K562 (cell line): Measurements from ENCODE around the gene CCDC78. TPM values are rescaled to one million over a fixed set of nuclear protein-coding genes. Genes with fewer than 3 reads are reported as not detected.

Source experiments
- ARID3B ChIP-seq: fragments of 250-450 bp; sonication (Bioruptor Pico); IDR thresholded peaks from 2 replicates; pipeline ENCODE4 v1.4.0; 2020; ENCODE audit warnings: borderline replicate concordance
- ATF7 ChIP-seq: fragments of 450-650 bp; IDR thresholded peaks from 2 replicates; pipeline ENCODE4 v1.7.1; 2014; ENCODE audit warnings: mild to moderate bottlenecking, moderate library complexity
- CC2D1A ChIP-seq: fragments of 450-650 bp; IDR thresholded peaks from 2 replicates; pipeline ENCODE4 v1.6.1; 2017; ENCODE audit warnings: mild to moderate bottlenecking
- CHAMP1 ChIP-seq: fragments of 450-650 bp; IDR thresholded peaks from 2 replicates; pipeline ENCODE4 v1.6.1; 2016; ENCODE audit warnings: mild to moderate bottlenecking
- FOXK1 ChIP-seq: sonication (generic); formaldehyde crosslinking; IDR thresholded peaks from 2 replicates; pipeline ENCODE4 v1.8.0; 2022; ENCODE audit warnings: missing genetic modification reagents, mild to moderate bottlenecking, borderline replicate concordance
- GTF2F1 ChIP-seq: IDR thresholded peaks from 2 replicates; pipeline ENCODE4 v1.6.1; 2011; ENCODE audit warnings: low read depth, low read length, improper control_type of control experiment
- HMGXB4 ChIP-seq: sonication (generic); formaldehyde crosslinking; IDR thresholded peaks from 2 replicates; pipeline ENCODE4 v1.8.1; 2023; ENCODE audit warnings: mild to moderate bottlenecking, missing genetic modification reagents
- MCM2 ChIP-seq: fragments of 450-650 bp; IDR thresholded peaks from 2 replicates; pipeline ENCODE4 v1.6.1; 2017; ENCODE audit warnings: low read depth, mild to moderate bottlenecking
- MNT ChIP-seq, 2 experiments: fragments of 450-650 bp; conservative IDR thresholded peaks; 2 replicates each; pipeline ENCODE4 v1.6.1; 2017; ENCODE audit warnings: mild to moderate bottlenecking in 2 of 2, moderate library complexity in 2 of 2
- THRAP3 ChIP-seq: fragments of 450-650 bp; IDR thresholded peaks from 2 replicates; pipeline ENCODE4 v1.6.1; 2016; ENCODE audit warnings: mild to moderate bottlenecking, inconsistent platforms, borderline replicate concordance
- ZNF395 ChIP-seq: fragments of 200-800 bp; sonication (Bioruptor generic); IDR thresholded peaks from 2 replicates; pipeline ENCODE4 v1.6.1; 2017; ENCODE audit warnings: missing genetic modification characterization, missing compliant biosample characterization
- polyA plus RNA-seq, 8 experiments: library from polyadenylated mRNA; depleted of rRNA in 4 of 8; stranded (reverse) in 5 of 8; unstranded in 3 of 8; fragments of >200 nt; fragmentation: Nextera tagmentation in 2 of 8; fragmentation: Illumina TruSeq in 1 of 8; extraction: Ambion mirVana in 2 of 8; extraction: Trizol in 1 of 8; gene quantifications; 2 replicates each; pipeline versions ENCODE4 v1.2.1 to v1.2.3, GENCODE V29; 2011 to 2014; ENCODE audit warnings: inconsistent platforms in 1 of 8, missing spikeins in 1 of 8
- total RNA-seq, 7 experiments: library from RNA; depleted of rRNA in 6 of 7; stranded (reverse); fragments of >200 nt in 6 of 7; fragmentation: Illumina TruSeq in 2 of 7; extraction: Trizol in 2 of 7; gene quantifications; 2 replicates each; pipeline versions ENCODE4 v1.2.1 to v1.2.3, GENCODE V29; 2011 to 2021; ENCODE audit warnings: low replicate concordance in 1 of 7
- TF ChIP-seq, protein P1 (sequence below): fragments of 250-450 bp; sonication (Bioruptor Pico); IDR thresholded peaks from 2 replicates; pipeline ENCODE4 v1.5.0; 2021; ENCODE audit warnings: mild to moderate bottlenecking, borderline replicate concordance

Gene CCDC78
- total and polyA plus RNA-seq, 9 of the 15 experiments (the other 6 are each of a cell fraction or from before 2014, with no cell fraction given), result 0.24 to 17.7 (median 2.9) TPM

DNA sequence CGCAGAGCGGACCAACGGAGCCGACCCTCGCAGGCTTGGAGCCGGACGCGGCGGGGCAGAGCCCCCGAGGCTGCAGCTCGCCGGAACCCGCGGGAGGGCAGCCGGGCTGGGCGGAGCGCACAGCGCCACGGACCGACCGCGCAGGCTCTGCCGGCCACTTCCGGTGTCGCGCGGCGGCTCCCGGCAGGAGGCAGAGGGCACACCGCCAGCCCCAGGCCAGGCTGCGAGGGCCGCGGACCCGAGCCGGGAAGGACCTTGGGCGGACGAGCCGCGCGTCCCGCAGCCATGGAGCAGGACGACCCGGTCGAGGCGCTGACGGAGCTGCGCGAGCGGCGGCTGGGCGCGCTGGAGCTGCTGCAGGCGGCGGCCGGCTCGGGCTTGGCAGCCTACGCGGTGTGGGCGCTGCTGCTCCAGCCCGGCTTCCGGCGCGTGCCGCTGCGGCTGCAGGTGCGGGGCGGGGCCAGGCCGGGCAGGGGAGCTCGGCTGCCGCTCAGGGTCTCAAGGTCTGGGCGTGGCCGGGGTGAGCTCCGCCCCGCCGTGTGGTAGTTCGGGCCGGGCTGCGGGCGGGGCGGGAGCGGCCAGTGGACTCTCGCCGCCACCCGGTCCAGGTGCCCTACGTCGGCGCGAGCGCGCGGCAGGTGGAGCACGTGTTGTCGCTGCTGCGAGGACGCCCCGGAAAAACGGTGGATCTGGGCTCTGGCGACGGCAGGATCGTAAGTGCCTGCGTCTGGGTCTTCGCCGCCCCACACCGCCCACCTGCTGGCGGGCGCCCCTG, 5.1 kb downstream of the CCDC78 start, which contains the start of gene ANTKMT (continued):
- TF ChIP-seq HMGXB4 (CRISPR knock-in tag), result peak; percentile 15; the same call in 1 of the 2 replicates
- TF ChIP-seq, protein P1, sequence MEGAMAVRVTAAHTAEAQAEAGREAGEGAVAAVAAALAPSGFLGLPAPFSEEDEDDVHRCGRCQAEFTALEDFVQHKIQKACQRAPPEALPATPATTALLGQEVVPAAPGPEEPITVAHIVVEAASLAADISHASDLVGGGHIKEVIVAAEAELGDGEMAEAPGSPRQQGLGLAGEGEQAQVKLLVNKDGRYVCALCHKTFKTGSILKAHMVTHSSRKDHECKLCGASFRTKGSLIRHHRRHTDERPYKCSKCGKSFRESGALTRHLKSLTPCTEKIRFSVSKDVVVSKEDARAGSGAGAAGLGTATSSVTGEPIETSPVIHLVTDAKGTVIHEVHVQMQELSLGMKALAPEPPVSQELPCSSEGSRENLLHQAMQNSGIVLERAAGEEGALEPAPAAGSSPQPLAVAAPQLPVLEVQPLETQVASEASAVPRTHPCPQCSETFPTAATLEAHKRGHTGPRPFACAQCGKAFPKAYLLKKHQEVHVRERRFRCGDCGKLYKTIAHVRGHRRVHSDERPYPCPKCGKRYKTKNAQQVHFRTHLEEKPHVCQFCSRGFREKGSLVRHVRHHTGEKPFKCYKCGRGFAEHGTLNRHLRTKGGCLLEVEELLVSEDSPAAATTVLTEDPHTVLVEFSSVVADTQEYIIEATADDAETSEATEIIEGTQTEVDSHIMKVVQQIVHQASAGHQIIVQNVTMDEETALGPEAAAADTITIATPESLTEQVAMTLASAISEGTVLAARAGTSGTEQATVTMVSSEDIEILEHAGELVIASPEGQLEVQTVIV, result peak; percentile 87
- TF ChIP-seq CC2D1A, result no peak
- no peak for TF ChIP-seq THRAP3
- TF ChIP-seq ZNF395 (CRISPR knock-in tag), result 0 out of 2 replicates have a peak, but pooled peaks have one; percentile 49
- no peak for TF ChIP-seq FOXK1 (CRISPR knock-in tag)
- TF ChIP-seq GTF2F1, result no peak; the same call in 1 of the 2 replicates
- peak; percentile 74 for TF ChIP-seq ATF7
- peak in 1 of 2 experiments; percentile 33; a peak in 3 of 4 replicates for TF ChIP-seq MNT (conservative IDR thresholded peaks at IDR 0.05)
- no peak for TF ChIP-seq MCM2
- no peak; the same call in 1 of the 2 replicates for TF ChIP-seq ARID3B (CRISPR knock-in tag)
- TF ChIP-seq CHAMP1, result no peak
